Kidney (tissue), 14 donors: ENCODE measurements around the gene TSEN34. TPM values are rescaled to one million over a fixed set of nuclear protein-coding genes. Genes with fewer than 3 reads are reported as not detected.

Experiments used
- DNase-seq, 5 donors: peaks; one replicate each; pipeline ENCODE4 v3.0.0-alpha.2; 2013 to 2020
- FAIRE-seq: peaks from 2 replicates; lab custom pipeline; 2012; peaks lifted over from hg19 to GRCh38; lab: Jason Lieb, UNC
- H3K27ac ChIP-seq, 2 donors: one replicate each; pipeline ENCODE4 v1.7.0; 2013; ENCODE audit warnings: low read depth in 2 of 2, low read length in 2 of 2, inconsistent platforms in 1 of 2
- H3K27me3 ChIP-seq: one replicate; pipeline ENCODE4 v1.7.1; 2013; ENCODE audit warnings: low read length, inconsistent platforms; ENCODE audit not compliant: control insufficient read depth, insufficient read depth
- H3K36me3 ChIP-seq, 3 donors: one replicate each; pipeline versions ENCODE4 v1.7.0 to v1.7.1; 2013; ENCODE audit warnings: low read length in 3 of 3, control low read depth in 1 of 3, inconsistent platforms in 1 of 3; ENCODE audit not compliant: insufficient read depth in 3 of 3, control insufficient read depth in 2 of 3
- H3K4me1 ChIP-seq, 3 donors: one replicate each; pipeline versions ENCODE4 v1.7.0 to v1.7.1; 2013; ENCODE audit warnings: low read length in 3 of 3, inconsistent platforms in 1 of 3, low read depth in 1 of 3; ENCODE audit not compliant: control insufficient read depth in 2 of 3, insufficient read depth in 2 of 3
- H3K4me3 ChIP-seq, 3 donors: one replicate each; pipeline versions ENCODE4 v1.7.0 to v1.8.1; 2013; ENCODE audit warnings: low read length in 3 of 3, control low read depth in 1 of 3, inconsistent platforms in 1 of 3
- H3K9ac ChIP-seq, 3 donors: one replicate each; pipeline versions ENCODE4 v1.7.0 to v1.7.1; 2013; ENCODE audit warnings: low read length in 3 of 3, control low read depth in 1 of 3, inconsistent platforms in 1 of 3
- H3K9me3 ChIP-seq, 3 donors: one replicate each; pipeline versions ENCODE4 v1.7.0 to v1.7.1; 2013; ENCODE audit warnings: low read length in 3 of 3, control low read depth in 1 of 3, inconsistent platforms in 1 of 3; ENCODE audit not compliant: control insufficient read depth in 2 of 3, insufficient read depth in 1 of 3
- intact Hi-C: fragments of 100-400 bp; cut with DNase I; formaldehyde crosslinking; loops from one replicate; pipeline ENCODE4 v1.11.1; 2022
- polyA plus RNA-seq: library from polyadenylated mRNA; stranded (reverse); fragments of 350-450 nt; fragmentation: Illumina TruSeq; extraction: RNeasy Lipid Tissue Mini Kit (QIAGEN cat#74804); gene quantifications from one replicate; pipeline ENCODE4 v1.2.3, GENCODE V29; 2014; ENCODE audit warnings: low read depth, low replicate concordance; ENCODE audit not compliant: insufficient read depth
- total RNA-seq: library from RNA; stranded (reverse); fragmentation: NEBNext Ultra II Directional; extraction: Animal tissue kit (Norgen Biotek cat#: 25700); gene quantifications from one replicate; pipeline ENCODE4 v1.2.1, GENCODE V29; 2021
- TF ChIP-seq, protein P1 (sequence below): IDR thresholded peaks from 3 replicates; pipeline ENCODE4 v1.5.1; 2012; ENCODE audit warnings: mild to moderate bottlenecking, moderate library complexity, borderline replicate concordance; ENCODE audit not compliant: insufficient read depth; ENCODE audit errors: extremely low read depth
- donor health status: control.
- donor health status: control.
- donor health status: control.
- donor health status: control.
- donor health status: control.
- donor health status: DM: yes; HTN: yes; CAD: no.
- donor health status: Normal renal cell carcinoma (clear cell type).

Gene TSEN34
- total and polyA plus RNA-seq, 2 donors from 2014 or later = 33.8 to 51.0 TPM

DNA sequence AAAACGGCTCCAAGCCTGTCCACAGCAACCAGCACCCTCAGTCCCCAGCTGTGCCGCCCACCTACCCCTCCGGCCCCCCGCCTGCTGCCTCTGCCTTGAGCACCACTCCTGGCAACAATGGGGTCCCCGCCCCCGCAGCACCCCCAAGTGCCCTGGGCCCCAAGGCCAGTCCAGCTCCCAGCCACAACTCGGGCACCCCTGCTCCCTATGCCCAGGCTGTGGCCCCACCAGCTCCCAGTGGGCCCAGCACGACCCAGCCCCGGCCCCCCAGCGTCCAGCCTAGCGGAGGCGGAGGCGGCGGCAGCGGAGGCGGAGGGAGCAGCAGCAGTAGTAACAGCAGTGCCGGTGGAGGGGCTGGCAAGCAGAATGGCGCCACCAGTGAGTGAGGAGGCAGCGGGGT lies 43.0 kb upstream of the TSEN34 start:
- Histone ChIP-seq H3K9ac (no peak overlapping the region), H3K27me3 (no peaks in the 10 kb centered on the region), H3K4me3 (no peak overlapping the region), H3K4me1 (no peaks in the 10 kb centered on the region), H3K9me3 (no peaks in the 10 kb centered on the region), H3K36me3 (peaks cover 11 to 61% (median 53%) of the 10 kb centered on the region in 3 donors), H3K27ac (no peak overlapping the region)
- intact Hi-C loops = no loop called here
- TF ChIP-seq, protein P1, sequence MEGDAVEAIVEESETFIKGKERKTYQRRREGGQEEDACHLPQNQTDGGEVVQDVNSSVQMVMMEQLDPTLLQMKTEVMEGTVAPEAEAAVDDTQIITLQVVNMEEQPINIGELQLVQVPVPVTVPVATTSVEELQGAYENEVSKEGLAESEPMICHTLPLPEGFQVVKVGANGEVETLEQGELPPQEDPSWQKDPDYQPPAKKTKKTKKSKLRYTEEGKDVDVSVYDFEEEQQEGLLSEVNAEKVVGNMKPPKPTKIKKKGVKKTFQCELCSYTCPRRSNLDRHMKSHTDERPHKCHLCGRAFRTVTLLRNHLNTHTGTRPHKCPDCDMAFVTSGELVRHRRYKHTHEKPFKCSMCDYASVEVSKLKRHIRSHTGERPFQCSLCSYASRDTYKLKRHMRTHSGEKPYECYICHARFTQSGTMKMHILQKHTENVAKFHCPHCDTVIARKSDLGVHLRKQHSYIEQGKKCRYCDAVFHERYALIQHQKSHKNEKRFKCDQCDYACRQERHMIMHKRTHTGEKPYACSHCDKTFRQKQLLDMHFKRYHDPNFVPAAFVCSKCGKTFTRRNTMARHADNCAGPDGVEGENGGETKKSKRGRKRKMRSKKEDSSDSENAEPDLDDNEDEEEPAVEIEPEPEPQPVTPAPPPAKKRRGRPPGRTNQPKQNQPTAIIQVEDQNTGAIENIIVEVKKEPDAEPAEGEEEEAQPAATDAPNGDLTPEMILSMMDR = no peak
- FAIRE-seq (no peak), DNase-seq (peak in 1 of 5 donors; percentile 77)

DNA sequence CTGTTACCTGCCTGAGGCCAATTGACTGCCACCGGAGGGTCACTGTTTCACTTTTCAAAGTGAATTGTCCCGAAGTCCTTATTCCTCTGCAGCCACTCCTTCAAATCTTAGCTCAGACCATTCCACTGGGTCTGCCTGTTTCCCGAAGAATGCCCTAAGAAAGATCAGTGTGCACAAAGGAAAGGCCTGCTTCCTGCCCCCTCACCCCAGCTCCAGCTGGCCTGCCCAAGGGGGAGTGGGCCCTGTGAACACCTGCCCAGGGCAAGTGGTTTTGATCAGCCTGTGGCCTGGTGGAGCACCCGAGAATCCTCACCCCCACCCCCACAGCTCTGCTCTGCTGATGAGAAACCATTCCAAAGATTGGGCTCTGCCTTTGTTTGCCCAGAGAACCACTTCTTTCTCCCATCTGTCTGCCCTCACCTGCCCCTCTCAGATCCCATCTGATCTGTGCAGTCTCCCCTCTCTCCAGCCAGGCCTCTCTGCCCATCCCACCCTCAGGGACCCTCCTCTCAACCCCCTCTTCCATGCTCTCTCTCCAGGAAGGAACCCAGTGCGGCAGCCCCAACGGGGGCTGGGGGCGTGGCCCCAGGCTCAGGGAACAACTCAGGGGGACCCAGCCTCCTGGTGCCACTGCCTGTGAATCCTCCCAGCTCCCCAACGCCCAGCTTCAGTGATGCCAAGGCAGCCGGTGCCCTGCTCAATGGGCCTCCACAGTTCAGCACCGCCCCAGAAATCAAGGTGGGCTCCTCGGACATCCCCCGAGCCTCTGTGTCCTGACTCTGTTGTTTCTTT lies 41.9 kb upstream of the TSEN34 start:
- FAIRE-seq (no peak), DNase-seq (no peak)
- no peak overlapping the region for H3K4me3 ChIP-seq
- no peak overlapping the region for H3K27ac ChIP-seq
- H3K9me3 ChIP-seq = no peaks in the 10 kb centered on the region
- no peaks in the 10 kb centered on the region for H3K4me1 ChIP-seq
- no peak overlapping the region for H3K9ac ChIP-seq
- no peaks in the 10 kb centered on the region for H3K27me3 ChIP-seq
- H3K36me3 ChIP-seq = peaks cover 4 to 57% (median 50%) of the 10 kb centered on the region in 3 donors
- TF ChIP-seq, protein P1 = no peak
- intact Hi-C loops = no loop called here

DNA sequence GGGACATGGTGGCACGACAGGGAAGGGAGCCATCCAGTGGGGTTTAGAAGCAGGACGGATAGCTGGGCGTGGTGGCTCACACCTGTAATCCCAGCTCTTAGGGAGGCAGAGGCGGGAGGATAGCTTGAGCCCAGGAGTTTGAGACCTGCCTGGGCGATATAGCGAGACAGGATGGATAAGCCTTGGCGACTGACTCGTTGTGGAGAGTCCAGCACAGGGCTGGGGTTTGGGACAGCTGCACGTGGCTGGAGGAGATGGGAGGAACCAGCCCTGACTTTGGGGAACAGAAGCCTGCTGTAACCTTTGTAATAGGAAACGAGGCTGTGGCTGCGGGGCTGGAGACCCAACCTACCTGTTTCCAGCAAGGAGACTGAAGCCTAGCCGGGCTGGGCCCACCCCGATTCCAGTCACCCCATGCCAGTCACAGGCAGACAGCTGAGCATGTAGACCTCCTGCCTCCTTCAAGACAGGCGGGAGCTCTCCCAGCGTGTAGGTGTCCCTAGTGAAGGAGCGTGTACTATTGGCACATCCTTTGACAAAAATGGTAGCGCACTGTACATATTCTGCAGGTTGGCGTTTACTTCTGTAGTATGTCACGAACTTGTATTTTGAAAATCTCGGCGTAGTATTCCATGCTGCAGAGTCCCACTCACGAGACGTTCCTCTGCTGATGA lies 39.6 kb upstream of the TSEN34 start:
- H3K27me3 ChIP-seq = no peaks in the 10 kb centered on the region
- H3K4me1 ChIP-seq = no peaks in the 10 kb centered on the region
- H3K36me3 ChIP-seq = peaks cover 3 to 52% (median 41%) of the 10 kb centered on the region in 3 donors
- TF ChIP-seq, protein P1 = no peak
- H3K9me3 ChIP-seq = no peaks in the 10 kb centered on the region
- no peak overlapping the region for H3K4me3 ChIP-seq
- no peak overlapping the region for H3K27ac ChIP-seq
- intact Hi-C loops = no loop called here
- H3K9ac ChIP-seq = no peak overlapping the region
- DNase-seq = no peak
- no peak for FAIRE-seq
